Neuronal stem cell (in vitro differentiated cells): Measurements from ENCODE around the gene GALNT16.

Experiments
- DNase-seq: peaks from one replicate; pipeline ENCODE4 v3.0.0-alpha.2; 2013; ENCODE audit warnings: low spot score
- H2AFZ ChIP-seq: one replicate; pipeline ENCODE4 v1.6.1; 2013; ENCODE audit warnings: mild to moderate bottlenecking, low read length, inconsistent platforms
- H2AK5ac ChIP-seq: 2 replicates; pipeline ENCODE4 v1.6.1; 2013; ENCODE audit warnings: low read depth, mild to moderate bottlenecking, inconsistent platforms, low read length, moderate library complexity, mixed read lengths
- H2BK120ac ChIP-seq: 2 replicates; pipeline ENCODE4 v1.6.1; 2013; ENCODE audit warnings: low read depth, mild to moderate bottlenecking, inconsistent platforms, low read length, moderate library complexity, mixed read lengths
- H2BK12ac ChIP-seq: one replicate; pipeline ENCODE4 v1.6.1; 2013; ENCODE audit warnings: low read length, inconsistent platforms
- H2BK15ac ChIP-seq: 2 replicates; pipeline ENCODE4 v1.6.1; 2013; ENCODE audit warnings: mild to moderate bottlenecking, low read length, inconsistent platforms, mixed read lengths
- H2BK5ac ChIP-seq: one replicate; pipeline ENCODE4 v1.6.1; 2013; ENCODE audit warnings: inconsistent platforms, mild to moderate bottlenecking, low read length, moderate library complexity
- H3K14ac ChIP-seq: one replicate; pipeline ENCODE4 v1.6.1; 2013; ENCODE audit warnings: low read length, inconsistent platforms
- H3K18ac ChIP-seq: 2 replicates; pipeline ENCODE4 v1.6.1; 2013; ENCODE audit warnings: low read length, inconsistent platforms
- H3K23ac ChIP-seq: 2 replicates; pipeline ENCODE4 v1.6.1; 2013; ENCODE audit warnings: low read depth, mild to moderate bottlenecking, mixed read lengths, low read length, inconsistent platforms; ENCODE audit not compliant: poor library complexity
- H3K27ac ChIP-seq: replicated peaks from 3 replicates; pipeline ENCODE4 v1.5.1; 2013; ENCODE audit warnings: low read length, inconsistent platforms
- H3K27me3 ChIP-seq, 3 experiments: 2 replicates each; pipeline ENCODE4 v1.6.1; 2013; ENCODE audit warnings: low read length in 3 of 3, mild to moderate bottlenecking in 2 of 3, inconsistent platforms in 1 of 3, low read depth in 1 of 3, mixed read lengths in 1 of 3, moderate library complexity in 1 of 3; ENCODE audit not compliant: control insufficient read depth in 3 of 3, insufficient read depth in 3 of 3
- H3K36me3 ChIP-seq, 2 donors: replicated peaks in 1 of 2; 2 replicates each; pipeline ENCODE4 v1.6.1; 2013; ENCODE audit warnings: low read length in 2 of 2; ENCODE audit not compliant: control insufficient read depth in 2 of 2, insufficient read depth in 2 of 2
- H3K4ac ChIP-seq: 2 replicates; pipeline ENCODE4 v1.6.1; 2013; ENCODE audit warnings: inconsistent platforms, mild to moderate bottlenecking, low read length, moderate library complexity
- H3K4me1 ChIP-seq, 2 donors: 1 replicate in 1 of 2; 2 replicates in 1 of 2; pipeline ENCODE4 v1.6.1; 2013; ENCODE audit warnings: low read length in 2 of 2, low read depth in 1 of 2; ENCODE audit not compliant: control insufficient read depth in 2 of 2, insufficient read depth in 1 of 2
- H3K4me2 ChIP-seq: one replicate; pipeline ENCODE4 v1.6.1; 2013; ENCODE audit warnings: mild to moderate bottlenecking, low read length, inconsistent platforms; ENCODE audit not compliant: insufficient read depth, poor library complexity, severe bottlenecking
- H3K4me3 ChIP-seq, 2 donors: 2 replicates each; pipeline ENCODE4 v1.5.1; 2013; ENCODE audit warnings: low read length in 2 of 2, mild to moderate bottlenecking in 2 of 2, inconsistent platforms in 1 of 2, moderate library complexity in 1 of 2
- H3K79me1 ChIP-seq: one replicate; pipeline ENCODE4 v1.6.1; 2013; ENCODE audit warnings: low read depth, mild to moderate bottlenecking, inconsistent platforms, low read length, moderate library complexity
- H3K9ac ChIP-seq: one replicate; pipeline ENCODE4 v1.6.1; 2013; ENCODE audit warnings: mild to moderate bottlenecking, low read depth, low read length, inconsistent platforms; ENCODE audit not compliant: poor library complexity
- H3K9me3 ChIP-seq, 2 donors: replicated peaks in 1 of 2; 2 replicates each; pipeline versions ENCODE3 to v1.6.1; 2013; ENCODE audit warnings: low read length in 2 of 2, mild to moderate bottlenecking in 2 of 2, inconsistent platforms in 1 of 2, low read depth in 1 of 2, mixed read lengths in 1 of 2, moderate library complexity in 1 of 2; ENCODE audit not compliant: control insufficient read depth in 2 of 2, insufficient read depth in 1 of 2
- H4K8ac ChIP-seq: one replicate; pipeline ENCODE4 v1.6.1; 2013; ENCODE audit warnings: low read depth, mild to moderate bottlenecking, inconsistent platforms, low read length, moderate library complexity
- H4K91ac ChIP-seq: one replicate; pipeline ENCODE4 v1.6.1; 2013; ENCODE audit warnings: low read length, low read depth, mild to moderate bottlenecking, inconsistent platforms; ENCODE audit not compliant: poor library complexity
- WGBS, 2 donors: extraction: QIAGEN DNeasy Blood & Tissue Kit; methylation state at CpG; one replicate each; pipeline ENCODE4 v1.1.7; 2013; ENCODE audit warnings: missing lambda C conversion rate in 2 of 2, mixed read lengths in 1 of 2; ENCODE audit not compliant: insufficient read length in 2 of 2, insufficient replicate concordance in 1 of 2; ENCODE audit errors: extremely low coverage in 2 of 2; 5-methylcytosine and 5-hydroxymethylcytosine counted together

Gene GALNT16

GRCh38 chr14:69398818-69399210 is 138.9 kb downstream of the GALNT16 start:
- Histone ChIP-seq H2BK15ac (no peak overlapping the region), H3K4me3 (peak overlapping the region; percentile 76 to 99), H3K27ac (no peak overlapping the region), H3K4me2 (peak overlapping the region; percentile 81), H3K4ac (no peak overlapping the region), H3K36me3 (peaks cover 15 to 38% of the 10 kb centered on the region in 2 donors), H2BK5ac (no peak overlapping the region), H3K23ac (no peak overlapping the region), H3K27me3 (no peaks in the 10 kb centered on the region), H3K9ac (peak overlapping the region; percentile 68), H3K18ac (peak overlapping the region; percentile 74), H2BK12ac (no peak overlapping the region), H3K14ac (no peak overlapping the region), H2AK5ac (peak overlapping the region; percentile 11), H3K4me1 (peaks cover 7 to 10% of the 10 kb centered on the region in 2 donors), H3K79me1 (peaks cover 9% of the 10 kb centered on the region), H4K91ac (no peak overlapping the region), H2BK120ac (peak overlapping the region; percentile 66), H2AFZ (peak overlapping the region; percentile 86), H3K9me3 (peaks cover 0 to 3% of the 10 kb centered on the region in 2 donors), H4K8ac (no peak overlapping the region)
- WGBS, 2 donors = no CpG with 5 or more reads among the region's 18 CpGs
- no peak for DNase-seq

- H3K4ac ChIP-seq = no peak overlapping the region
- H3K4me2 ChIP-seq = no peak overlapping the region
- DNase-seq = no peak
- no peak overlapping the region for H2BK12ac ChIP-seq
- H3K9ac ChIP-seq = no peak overlapping the region
- no peak overlapping the region for H3K27ac ChIP-seq
- H3K4me3 ChIP-seq = peak overlapping the region in 1 of 2 donors; percentile 76
- peak overlapping the region; percentile 58 for H4K8ac ChIP-seq
- no CpG with 5 or more reads among the region's 8 CpGs for WGBS, 2 donors
- peaks cover 0 to 11% of the 10 kb centered on the region in 2 donors for H3K9me3 ChIP-seq
- peaks cover 9% of the 10 kb centered on the region for H3K79me1 ChIP-seq
- H3K23ac ChIP-seq = no peak overlapping the region
- H3K27me3 ChIP-seq = no peaks in the 10 kb centered on the region
- H2BK120ac ChIP-seq = no peak overlapping the region
- no peak overlapping the region for H2BK15ac ChIP-seq
- H2AK5ac ChIP-seq = no peak overlapping the region
- no peak overlapping the region for H2BK5ac ChIP-seq
- no peak overlapping the region for H3K14ac ChIP-seq
- H4K91ac ChIP-seq = no peak overlapping the region
- no peak overlapping the region for H3K18ac ChIP-seq
- no peak overlapping the region for H2AFZ ChIP-seq
- peaks cover 7 to 10% of the 10 kb centered on the region in 2 donors for H3K4me1 ChIP-seq
- H3K36me3 ChIP-seq = peaks cover 13 to 36% of the 10 kb centered on the region in 2 donors
These were observed 139.8 kb downstream of the GALNT16 start for GRCh38 chr14:69399750-69400149.

- Histone ChIP-seq H3K18ac (no peak overlapping the region), H3K36me3 (peaks cover 9 to 36% of the 10 kb centered on the region in 2 donors), H3K27me3 (no peaks in the 10 kb centered on the region), H3K4ac (no peak overlapping the region), H3K23ac (no peak overlapping the region), H4K8ac (no peak overlapping the region), H3K4me1 (peaks cover 7 to 10% of the 10 kb centered on the region in 2 donors), H3K79me1 (peaks cover 9% of the 10 kb centered on the region), H2BK5ac (no peak overlapping the region), H3K4me2 (no peak overlapping the region), H3K9ac (no peak overlapping the region), H3K27ac (no peak overlapping the region), H2AK5ac (no peak overlapping the region), H2BK12ac (no peak overlapping the region), H2BK15ac (no peak overlapping the region), H2BK120ac (no peak overlapping the region), H3K4me3 (peak overlapping the region in 1 of 2 donors; percentile 76), H4K91ac (no peak overlapping the region), H3K14ac (no peak overlapping the region), H2AFZ (no peak overlapping the region), H3K9me3 (peaks cover 0 to 15% of the 10 kb centered on the region in 2 donors)
- WGBS, 2 donors = no CpG with 5 or more reads among the region's 6 CpGs
- DNase-seq = no peak
These were observed 140.2 kb downstream of the GALNT16 start for GRCh38 chr14:69400154-69400553.

GRCh38 chr14:69401841-69402240 is 141.9 kb downstream of the GALNT16 start:
- Histone ChIP-seq H3K14ac (no peak overlapping the region), H3K18ac (no peak overlapping the region), H2BK5ac (no peak overlapping the region), H4K8ac (no peak overlapping the region), H3K4ac (no peak overlapping the region), H3K36me3 (peaks cover 2 to 26% of the 10 kb centered on the region in 2 donors), H3K27ac (no peak overlapping the region), H2BK12ac (no peak overlapping the region), H3K9me3 (peaks cover 0 to 20% of the 10 kb centered on the region in 2 donors), H2BK15ac (no peak overlapping the region), H2BK120ac (no peak overlapping the region), H3K4me1 (peaks cover 7 to 10% of the 10 kb centered on the region in 2 donors), H4K91ac (no peak overlapping the region), H2AFZ (no peak overlapping the region), H3K9ac (no peak overlapping the region), H2AK5ac (no peak overlapping the region), H3K27me3 (no peaks in the 10 kb centered on the region), H3K23ac (no peak overlapping the region), H3K4me2 (no peak overlapping the region), H3K4me3 (no peak overlapping the region), H3K79me1 (peaks cover 9% of the 10 kb centered on the region)
- no peak for DNase-seq
- WGBS, 2 donors = no CpG with 5 or more reads among the region's 2 CpGs
